Esophagus muscularis mucosa (tissue), 4 donors: ENCODE measurements around the gene TBC1D9B.

Experiments used
- EP300 ChIP-seq: sonication (generic); formaldehyde crosslinking; IDR thresholded peaks from one replicate; pipeline ENCODE4 v1.6.1; 2017; ENCODE audit warnings: antibody characterized with exemption
- POLR2AphosphoS5 ChIP-seq, 2 donors: sonication (generic); formaldehyde crosslinking; IDR thresholded peaks; one replicate each; pipeline ENCODE4 v1.6.1; 2017; ENCODE audit warnings: antibody characterized with exemption in 2 of 2
- TF ChIP-seq, protein P1 (sequence below), 3 experiments: fragments of 200-600 bp in 2 of 3; fragments of 450-650 bp in 1 of 3; sonication (generic) in 2 of 3; IDR thresholded peaks; one replicate each; pipeline ENCODE4 v1.5.1; 2017 to 2019; ENCODE audit warnings: antibody characterized with exemption in 3 of 3, mild to moderate bottlenecking in 2 of 3, moderate library complexity in 1 of 3

DNA sequence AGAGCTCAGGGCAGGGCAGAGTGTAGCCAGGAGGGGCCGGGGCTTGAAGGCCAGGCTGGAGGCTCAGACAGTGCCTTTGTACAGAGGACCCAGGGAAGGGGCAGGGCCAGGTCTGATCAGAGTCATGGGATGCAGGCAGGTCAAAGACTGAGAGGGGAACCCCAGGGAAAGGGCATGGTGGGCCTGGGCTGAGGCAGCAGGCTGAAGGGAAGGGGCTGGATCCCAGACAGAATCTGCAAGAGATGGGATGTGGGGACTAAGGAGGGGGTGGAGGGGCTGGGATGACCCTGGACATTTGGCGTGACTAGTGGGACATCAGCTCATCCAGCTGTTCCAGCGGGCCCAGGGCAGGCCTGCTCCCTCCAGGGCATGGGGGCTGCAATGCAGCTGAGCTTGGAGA, 33.6 kb downstream of the TBC1D9B start:
- TF ChIP-seq, protein P1, sequence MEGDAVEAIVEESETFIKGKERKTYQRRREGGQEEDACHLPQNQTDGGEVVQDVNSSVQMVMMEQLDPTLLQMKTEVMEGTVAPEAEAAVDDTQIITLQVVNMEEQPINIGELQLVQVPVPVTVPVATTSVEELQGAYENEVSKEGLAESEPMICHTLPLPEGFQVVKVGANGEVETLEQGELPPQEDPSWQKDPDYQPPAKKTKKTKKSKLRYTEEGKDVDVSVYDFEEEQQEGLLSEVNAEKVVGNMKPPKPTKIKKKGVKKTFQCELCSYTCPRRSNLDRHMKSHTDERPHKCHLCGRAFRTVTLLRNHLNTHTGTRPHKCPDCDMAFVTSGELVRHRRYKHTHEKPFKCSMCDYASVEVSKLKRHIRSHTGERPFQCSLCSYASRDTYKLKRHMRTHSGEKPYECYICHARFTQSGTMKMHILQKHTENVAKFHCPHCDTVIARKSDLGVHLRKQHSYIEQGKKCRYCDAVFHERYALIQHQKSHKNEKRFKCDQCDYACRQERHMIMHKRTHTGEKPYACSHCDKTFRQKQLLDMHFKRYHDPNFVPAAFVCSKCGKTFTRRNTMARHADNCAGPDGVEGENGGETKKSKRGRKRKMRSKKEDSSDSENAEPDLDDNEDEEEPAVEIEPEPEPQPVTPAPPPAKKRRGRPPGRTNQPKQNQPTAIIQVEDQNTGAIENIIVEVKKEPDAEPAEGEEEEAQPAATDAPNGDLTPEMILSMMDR (IDR thresholded peaks at IDR 0.05) = no peak
- TF ChIP-seq EP300 (no peak), POLR2AphosphoS5 (IDR thresholded peaks at IDR 0.05) (no peak)
